22Rv1 (cell line): ENCODE measurements around the gene CBFA2T2.
"Not testable (repeated sequence)": the region's sequence is repeated elsewhere in the genome, so short reads cannot be mapped to it uniquely, and the experiment has no call there.

ENCODE experiments used
- H3K27ac ChIP-seq: fragments of 450-650 bp; 2 replicates; pipeline ENCODE4 v1.5.1; 2017
- ZFX ChIP-seq: fragments of 450-650 bp; IDR thresholded peaks from 2 replicates; pipeline ENCODE4 v1.6.1; 2017; ENCODE audit warnings: antibody characterized with exemption, borderline replicate concordance
- TF ChIP-seq, protein P1 (sequence below): fragments of 450-650 bp; IDR thresholded peaks from 2 replicates; pipeline ENCODE4 v1.5.1; 2017; ENCODE audit warnings: mild to moderate bottlenecking

The CBFA2T2 gene

DNA sequence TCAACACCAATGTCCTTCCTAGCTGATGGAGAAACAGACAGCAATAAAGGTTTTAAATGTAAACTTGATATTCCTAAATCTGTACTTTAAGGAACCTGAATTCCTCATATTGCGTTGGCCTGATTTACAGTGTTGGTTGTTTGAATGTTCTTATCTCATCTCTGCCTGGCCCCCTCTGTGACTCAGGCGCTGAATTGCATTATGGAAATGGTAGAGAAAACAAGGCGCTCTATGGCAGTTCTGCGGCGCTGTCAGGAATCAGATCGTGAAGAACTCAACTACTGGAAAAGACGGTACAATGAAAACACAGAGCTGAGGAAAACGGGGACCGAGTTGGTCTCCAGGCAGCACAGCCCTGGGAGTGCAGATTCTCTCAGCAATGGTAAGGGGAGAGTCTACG, 139.6 kb downstream of the CBFA2T2 start:
- TF ChIP-seq, protein P1, sequence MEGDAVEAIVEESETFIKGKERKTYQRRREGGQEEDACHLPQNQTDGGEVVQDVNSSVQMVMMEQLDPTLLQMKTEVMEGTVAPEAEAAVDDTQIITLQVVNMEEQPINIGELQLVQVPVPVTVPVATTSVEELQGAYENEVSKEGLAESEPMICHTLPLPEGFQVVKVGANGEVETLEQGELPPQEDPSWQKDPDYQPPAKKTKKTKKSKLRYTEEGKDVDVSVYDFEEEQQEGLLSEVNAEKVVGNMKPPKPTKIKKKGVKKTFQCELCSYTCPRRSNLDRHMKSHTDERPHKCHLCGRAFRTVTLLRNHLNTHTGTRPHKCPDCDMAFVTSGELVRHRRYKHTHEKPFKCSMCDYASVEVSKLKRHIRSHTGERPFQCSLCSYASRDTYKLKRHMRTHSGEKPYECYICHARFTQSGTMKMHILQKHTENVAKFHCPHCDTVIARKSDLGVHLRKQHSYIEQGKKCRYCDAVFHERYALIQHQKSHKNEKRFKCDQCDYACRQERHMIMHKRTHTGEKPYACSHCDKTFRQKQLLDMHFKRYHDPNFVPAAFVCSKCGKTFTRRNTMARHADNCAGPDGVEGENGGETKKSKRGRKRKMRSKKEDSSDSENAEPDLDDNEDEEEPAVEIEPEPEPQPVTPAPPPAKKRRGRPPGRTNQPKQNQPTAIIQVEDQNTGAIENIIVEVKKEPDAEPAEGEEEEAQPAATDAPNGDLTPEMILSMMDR = no peak
- no peak for TF ChIP-seq ZFX
- no peak overlapping the region for H3K27ac ChIP-seq

GRCh38 chr20:33629979-33630378, 140.1 kb downstream of the CBFA2T2 start:
- TF ChIP-seq ZFX = no peak
- TF ChIP-seq, protein P1 = no peak
- H3K27ac ChIP-seq = no peak overlapping the region

- no peak overlapping the region for H3K27ac ChIP-seq
- no peak for TF ChIP-seq ZFX
- TF ChIP-seq, protein P1 = no peak
Measured at GRCh38 chr20:33630507-33630906, 140.6 kb downstream of the CBFA2T2 start.

DNA sequence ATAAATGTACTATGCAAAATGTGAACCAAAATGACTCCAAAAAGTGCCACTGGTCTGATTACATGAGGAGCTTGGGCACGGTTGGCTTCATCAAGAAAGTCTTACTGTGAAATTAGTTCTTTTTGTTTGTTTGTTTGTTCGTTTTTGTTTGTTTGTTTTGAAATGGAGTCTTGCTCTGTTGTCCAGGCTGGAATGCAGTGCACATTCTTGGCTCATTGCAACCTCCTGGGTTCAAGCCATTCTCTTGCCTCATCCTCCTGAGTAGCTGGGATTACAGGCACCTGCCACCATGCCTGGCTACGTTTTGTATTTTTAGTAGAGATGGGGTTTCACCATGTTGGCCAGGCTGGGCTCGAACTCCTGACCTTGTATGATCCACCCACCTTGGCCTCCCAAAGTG, 142.0 kb downstream of the CBFA2T2 start:
- not testable (repeated sequence) for H3K27ac ChIP-seq

GRCh38 chr20:33635341-33635740, 145.4 kb downstream of the CBFA2T2 start:
- TF ChIP-seq, protein P1 = no peak
- TF ChIP-seq ZFX = no peak
- no peak overlapping the region for H3K27ac ChIP-seq

GRCh38 chr20:33636776-33637175, 146.9 kb downstream of the CBFA2T2 start:
- H3K27ac ChIP-seq = no peak overlapping the region
- TF ChIP-seq ZFX = no peak
- TF ChIP-seq, protein P1 = no peak

- TF ChIP-seq, protein P1 = no peak
- no peak for TF ChIP-seq ZFX
- H3K27ac ChIP-seq = no peak overlapping the region
Measured at GRCh38 chr20:33640287-33640686, 150.4 kb downstream of the CBFA2T2 start.
